ENCODE data around the gene NCF4. TPM values are rescaled to one million over a fixed set of nuclear protein-coding genes. Genes with fewer than 3 reads are reported as not detected.

NCF4 gene
- total RNA-seq = 13.7 TPM

DNA sequence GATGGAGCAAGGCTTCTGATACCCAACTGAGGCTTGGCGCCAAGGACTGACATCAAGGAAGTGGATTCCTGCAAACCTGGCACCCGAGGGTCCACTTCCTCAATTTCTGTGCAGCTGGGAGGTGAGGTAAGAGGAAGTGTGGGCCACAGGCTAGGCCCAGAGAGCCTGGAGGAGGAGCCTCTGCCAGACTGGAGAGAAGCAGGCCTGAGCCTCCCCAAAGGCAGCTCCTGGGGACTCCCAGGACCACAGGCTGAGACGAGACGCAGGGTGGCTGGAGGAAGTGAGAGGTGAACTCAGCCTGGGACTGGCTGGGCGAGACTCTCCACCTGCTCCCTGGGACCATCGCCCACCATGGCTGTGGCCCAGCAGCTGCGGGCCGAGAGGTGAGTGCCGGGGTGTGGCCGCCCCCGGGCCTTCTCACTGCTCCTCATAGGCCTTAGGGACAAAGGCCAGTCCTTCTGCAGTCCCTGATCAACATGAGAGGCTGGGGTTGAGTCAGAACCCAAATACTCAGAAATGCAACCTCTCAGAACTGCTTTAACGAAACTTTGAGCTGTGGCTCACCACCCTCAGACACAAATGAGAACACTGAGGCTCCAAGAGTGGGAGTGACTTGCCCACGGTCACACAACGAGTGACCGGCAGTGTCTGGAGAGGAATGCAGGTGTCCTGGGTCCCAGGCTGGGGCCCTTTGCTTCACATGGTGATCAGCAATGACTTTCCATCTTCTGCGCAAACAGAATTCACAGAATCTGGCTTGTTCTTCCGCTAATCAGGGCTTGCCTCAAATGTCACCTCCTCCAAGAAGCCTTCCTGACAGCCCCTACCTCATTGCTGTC lies at the start of gene NCF4:
Gene NCF4 (plus strand): TSS at position 186 of the 839 bp plus-strand sequence. CDS start 166 bp downstream, at position 352.
- peak within 1 kb of the TSS in 1 of 2 donors; percentile 39 for H3K4me3 ChIP-seq

DNA sequence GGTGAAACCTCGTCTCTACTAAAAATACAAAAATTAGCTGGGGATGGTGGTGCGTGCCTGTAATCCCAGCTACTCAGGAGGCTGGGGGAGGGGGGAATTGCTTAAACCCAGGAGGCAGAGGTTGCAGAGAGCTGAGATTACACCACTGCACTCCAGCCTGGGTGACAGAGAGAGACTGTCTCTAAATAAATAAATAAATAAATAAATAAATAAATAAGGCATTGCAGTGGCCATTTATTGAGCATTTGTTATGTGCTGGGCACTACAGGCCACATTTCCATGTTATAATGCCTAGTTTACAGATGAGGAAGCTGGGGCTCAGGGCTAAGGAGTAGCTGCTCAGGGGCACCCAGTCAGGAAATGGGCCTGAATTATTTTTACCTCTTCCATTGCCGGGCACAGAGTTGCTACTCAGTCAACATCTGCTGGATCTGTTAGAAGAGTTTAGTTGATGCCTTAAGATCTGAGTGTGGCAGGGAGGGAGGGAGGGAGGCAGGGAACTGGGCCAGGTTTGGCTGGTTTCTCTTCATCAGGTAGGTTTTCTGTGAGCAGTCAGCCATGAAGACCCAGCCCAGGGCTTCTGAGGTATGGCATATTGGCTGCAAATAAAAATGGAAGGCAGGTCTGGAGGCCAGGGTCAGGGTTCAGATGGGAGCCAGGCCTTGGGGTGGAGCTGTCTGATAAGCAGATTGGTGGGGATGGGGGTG lies 49.6 kb upstream of the NCF4 start:
- Histone ChIP-seq H3K27me3 (no peaks in the 10 kb centered on the region), H3K4me1 (no peaks in the 10 kb centered on the region), H3K36me3 (no peaks in the 10 kb centered on the region), H3K9me3 (no peaks in the 10 kb centered on the region), H3K4me3 (no peak overlapping the region), H3K27ac (no peak overlapping the region)
- intact Hi-C loops (cut with DNase I) = no loop called here
- TF ChIP-seq, protein P1, sequence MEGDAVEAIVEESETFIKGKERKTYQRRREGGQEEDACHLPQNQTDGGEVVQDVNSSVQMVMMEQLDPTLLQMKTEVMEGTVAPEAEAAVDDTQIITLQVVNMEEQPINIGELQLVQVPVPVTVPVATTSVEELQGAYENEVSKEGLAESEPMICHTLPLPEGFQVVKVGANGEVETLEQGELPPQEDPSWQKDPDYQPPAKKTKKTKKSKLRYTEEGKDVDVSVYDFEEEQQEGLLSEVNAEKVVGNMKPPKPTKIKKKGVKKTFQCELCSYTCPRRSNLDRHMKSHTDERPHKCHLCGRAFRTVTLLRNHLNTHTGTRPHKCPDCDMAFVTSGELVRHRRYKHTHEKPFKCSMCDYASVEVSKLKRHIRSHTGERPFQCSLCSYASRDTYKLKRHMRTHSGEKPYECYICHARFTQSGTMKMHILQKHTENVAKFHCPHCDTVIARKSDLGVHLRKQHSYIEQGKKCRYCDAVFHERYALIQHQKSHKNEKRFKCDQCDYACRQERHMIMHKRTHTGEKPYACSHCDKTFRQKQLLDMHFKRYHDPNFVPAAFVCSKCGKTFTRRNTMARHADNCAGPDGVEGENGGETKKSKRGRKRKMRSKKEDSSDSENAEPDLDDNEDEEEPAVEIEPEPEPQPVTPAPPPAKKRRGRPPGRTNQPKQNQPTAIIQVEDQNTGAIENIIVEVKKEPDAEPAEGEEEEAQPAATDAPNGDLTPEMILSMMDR (IDR thresholded peaks at IDR 0.05) = no peak
- DNase-seq (ENCODE audit: low spot score in 2 of 2) = no peak

More for the DNA sequence above, at the start of gene NCF4:
- TF ChIP-seq, protein P1 (IDR thresholded peaks at IDR 0.05) = no peak
- Histone ChIP-seq H3K27ac (peak within 1 kb of the TSS; percentile 41 to 56), H3K9me3 (no peaks in the 10 kb centered on the region), H3K27me3 (no peaks in the 10 kb centered on the region), H3K4me1 (peaks cover 0 to 1% of the 10 kb centered on the region in 2 donors), H3K36me3 (no peaks in the 10 kb centered on the region)
- intact Hi-C loops (cut with DNase I) = no loop called here
- DNase-seq (ENCODE audit: low spot score in 2 of 2) = peak; percentile 60 to 83

- TF ChIP-seq, protein P1 (IDR thresholded peaks at IDR 0.05) = no peak
- DNase-seq (ENCODE audit: low spot score in 2 of 2) = no peak
- intact Hi-C loops (cut with DNase I) = no loop called here
- Histone ChIP-seq H3K4me1 (no peaks in the 10 kb centered on the region), H3K4me3 (no peak overlapping the region), H3K27ac (no peak overlapping the region), H3K36me3 (no peaks in the 10 kb centered on the region), H3K27me3 (peaks cover 4% of the 10 kb centered on the region), H3K9me3 (no peaks in the 10 kb centered on the region)
Observed at GRCh38 chr22:36814801-36815200, 46.0 kb upstream of the NCF4 start.

GRCh38 chr22:36815558-36816338 lies 45.1 kb upstream of the NCF4 start:
- H3K4me1 ChIP-seq = no peaks in the 10 kb centered on the region
- no peak for DNase-seq (ENCODE audit: low spot score in 2 of 2)
- no peak overlapping the region for H3K4me3 ChIP-seq
- H3K36me3 ChIP-seq = no peaks in the 10 kb centered on the region
- H3K9me3 ChIP-seq = no peaks in the 10 kb centered on the region
- TF ChIP-seq, protein P1 (IDR thresholded peaks at IDR 0.05) = no peak
- H3K27ac ChIP-seq = no peak overlapping the region
- H3K27me3 ChIP-seq = peaks cover 4% of the 10 kb centered on the region
- intact Hi-C loops (cut with DNase I) = no loop called here

DNA sequence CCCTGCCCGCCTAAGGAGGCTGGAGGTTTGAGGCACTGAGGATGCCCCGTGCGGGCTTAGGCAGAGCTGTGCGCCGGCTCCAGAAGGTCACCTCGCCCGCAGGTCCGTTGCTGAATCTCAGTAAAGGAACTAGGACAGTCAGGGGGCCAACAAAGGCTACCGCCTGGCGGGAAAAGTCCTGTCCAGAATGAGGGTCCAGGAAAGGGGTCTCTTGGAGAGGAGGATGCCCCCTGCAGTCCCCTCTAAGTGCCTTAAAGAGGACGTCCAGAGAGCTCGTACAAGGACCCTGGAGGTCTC lies 44.5 kb upstream of the NCF4 start:
- DNase-seq (ENCODE audit: low spot score in 2 of 2) = no peak
- Histone ChIP-seq H3K27ac (no peak overlapping the region), H3K27me3 (peaks cover 4% of the 10 kb centered on the region), H3K36me3 (no peaks in the 10 kb centered on the region), H3K9me3 (no peaks in the 10 kb centered on the region), H3K4me1 (no peaks in the 10 kb centered on the region), H3K4me3 (peak overlapping the region in 1 of 2 donors; percentile 40)
- intact Hi-C loops (cut with DNase I) = no loop called here
- TF ChIP-seq, protein P1 (IDR thresholded peaks at IDR 0.05) = no peak

All from ascending aorta (tissue), 2 donors.